ENCODE measurements around the gene MMP17.

The MMP17 gene

DNA sequence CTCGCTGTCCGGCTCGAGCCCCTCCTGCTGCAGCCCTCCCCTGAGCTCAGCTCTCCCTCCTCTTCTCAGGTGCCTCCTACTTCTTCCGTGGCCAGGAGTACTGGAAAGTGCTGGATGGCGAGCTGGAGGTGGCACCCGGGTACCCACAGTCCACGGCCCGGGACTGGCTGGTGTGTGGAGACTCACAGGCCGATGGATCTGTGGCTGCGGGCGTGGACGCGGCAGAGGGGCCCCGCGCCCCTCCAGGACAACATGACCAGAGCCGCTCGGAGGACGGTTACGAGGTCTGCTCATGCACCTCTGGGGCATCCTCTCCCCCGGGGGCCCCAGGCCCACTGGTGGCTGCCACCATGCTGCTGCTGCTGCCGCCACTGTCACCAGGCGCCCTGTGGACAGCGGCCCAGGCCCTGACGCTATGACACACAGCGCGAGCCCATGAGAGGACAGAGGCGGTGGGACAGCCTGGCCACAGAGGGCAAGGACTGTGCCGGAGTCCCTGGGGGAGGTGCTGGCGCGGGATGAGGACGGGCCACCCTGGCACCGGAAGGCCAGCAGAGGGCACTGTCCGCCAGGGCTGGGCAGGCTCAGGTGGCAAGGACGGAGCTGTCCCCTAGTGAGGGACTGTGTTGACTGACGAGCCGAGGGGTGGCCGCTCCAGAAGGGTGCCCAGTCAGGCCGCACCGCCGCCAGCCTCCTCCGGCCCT, 22.8 kb downstream of the MMP17 start:
- no peak for FAIRE-seq

DNA sequence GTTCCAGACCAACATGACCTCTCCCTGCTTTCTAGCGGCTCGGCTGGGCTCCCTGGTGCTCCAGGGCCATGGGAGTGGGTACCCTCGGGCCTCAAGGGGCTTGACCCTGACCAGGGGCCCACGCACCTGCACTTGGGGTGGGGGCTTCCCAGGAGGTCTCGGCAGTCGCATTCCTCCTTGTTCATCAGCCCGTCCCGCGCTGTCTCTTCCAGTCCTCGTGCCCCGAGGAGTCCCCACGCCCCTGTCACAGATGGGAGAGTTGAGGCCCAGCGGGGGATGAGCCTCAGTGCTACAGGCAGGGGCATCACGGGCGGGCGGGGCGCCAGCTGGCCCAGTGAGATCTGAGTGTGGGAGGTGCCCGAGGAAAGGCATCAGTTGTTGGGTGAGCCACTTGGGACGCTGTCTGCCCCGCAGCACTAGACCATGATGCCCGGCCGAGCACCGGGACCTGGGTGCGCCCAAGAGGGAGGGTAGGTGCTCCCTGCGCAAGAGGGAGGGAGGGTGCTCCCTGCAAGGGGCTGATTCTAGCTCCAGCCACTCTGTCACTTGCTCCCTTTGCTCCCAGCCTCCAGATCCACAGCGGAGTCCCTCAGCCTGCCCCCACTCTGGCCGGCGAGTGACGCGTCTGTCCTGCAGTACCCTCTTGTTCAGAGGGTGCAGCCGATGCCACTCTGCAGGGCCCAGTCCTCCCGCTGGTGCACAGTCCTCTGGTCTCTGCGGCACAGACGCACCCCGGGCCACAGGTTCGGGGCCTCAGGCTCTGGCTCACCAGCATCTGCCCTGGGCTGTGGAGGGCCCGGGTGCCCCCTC, 23.8 kb downstream of the MMP17 start:
- FAIRE-seq: no peak

DNA sequence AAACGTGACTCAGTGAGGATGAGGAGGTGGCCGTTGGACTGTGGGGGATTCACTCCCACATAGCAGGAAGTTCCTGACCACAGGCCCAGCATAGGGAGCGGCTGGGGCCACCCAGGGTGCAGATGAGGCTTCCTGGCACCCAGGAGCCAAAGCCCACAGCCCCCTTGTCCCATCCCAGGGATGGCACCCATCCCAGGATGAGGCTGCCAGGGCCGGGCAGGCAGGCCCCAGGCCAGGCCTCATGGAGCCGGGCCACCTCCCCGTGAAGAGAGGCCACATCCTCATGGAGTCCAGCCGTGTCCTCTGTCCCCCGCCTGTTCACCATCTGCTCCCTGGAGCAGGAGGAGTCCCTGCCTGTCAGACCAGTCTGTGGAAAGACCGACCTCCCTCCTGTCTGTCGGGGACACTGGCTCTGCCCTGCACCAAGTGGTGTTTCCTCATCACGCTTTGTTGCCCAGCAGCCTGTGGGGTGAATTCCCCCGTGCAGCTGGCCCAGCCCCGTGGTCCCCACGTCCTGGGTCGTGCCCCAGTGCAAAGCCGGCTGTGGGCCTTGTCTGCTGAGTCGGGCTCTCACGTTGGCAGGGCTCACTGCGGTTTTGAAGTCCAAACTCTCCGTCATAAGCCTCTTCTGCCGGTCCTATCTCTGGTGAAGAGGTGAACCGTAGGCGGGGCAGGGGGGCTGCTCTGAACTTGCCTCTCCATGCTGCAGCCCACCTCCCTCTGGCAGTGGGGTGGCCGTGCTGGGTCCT, 24.5 kb downstream of the MMP17 start:
- no peak for FAIRE-seq

DNA sequence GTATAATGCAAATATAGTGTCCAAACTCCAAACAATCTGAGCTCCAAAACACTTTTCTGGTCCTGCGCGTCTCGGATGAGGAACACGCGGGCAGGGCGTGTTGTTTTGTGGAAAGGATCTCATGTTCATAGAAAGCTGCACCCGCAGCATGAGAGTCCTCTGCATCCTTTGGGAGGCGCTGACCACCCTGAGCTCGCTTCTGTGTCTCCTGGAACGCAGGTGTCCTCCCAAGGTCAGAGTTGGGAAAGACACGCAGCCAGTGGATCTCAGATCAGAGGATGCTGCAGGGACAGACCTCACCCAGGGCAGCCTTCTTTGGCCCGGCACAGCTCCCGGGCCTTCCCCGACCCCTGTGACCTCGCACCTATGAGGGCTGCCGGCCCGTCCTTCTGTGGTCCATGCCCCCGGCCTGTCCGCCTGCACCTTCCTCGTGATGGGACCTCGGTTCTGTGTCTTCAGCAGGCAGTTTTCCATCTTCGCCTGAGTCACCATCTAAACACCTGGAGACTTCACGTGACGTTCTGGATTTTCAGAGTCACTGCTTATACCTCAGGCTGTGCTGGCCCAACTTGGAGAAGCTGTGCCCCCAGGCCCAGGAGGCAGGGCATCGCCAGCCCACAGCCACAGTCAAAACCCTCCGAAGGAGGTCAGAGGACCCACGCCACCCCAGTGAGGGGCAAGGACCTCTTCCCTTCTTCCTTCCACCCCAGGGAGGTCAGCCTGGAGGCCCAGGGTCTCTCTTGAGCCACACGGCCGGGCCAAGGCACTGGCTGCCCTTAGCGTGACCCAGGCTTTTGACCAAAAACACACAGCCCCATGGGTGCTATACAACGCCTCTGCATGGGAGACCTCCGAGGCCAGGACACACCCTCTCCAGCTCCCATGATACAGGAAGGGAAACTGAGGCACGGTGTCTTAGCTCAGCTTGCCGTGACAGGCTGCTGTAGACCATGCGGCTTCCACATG, 25.9 kb downstream of the MMP17 start:
- no peak for FAIRE-seq

DNA sequence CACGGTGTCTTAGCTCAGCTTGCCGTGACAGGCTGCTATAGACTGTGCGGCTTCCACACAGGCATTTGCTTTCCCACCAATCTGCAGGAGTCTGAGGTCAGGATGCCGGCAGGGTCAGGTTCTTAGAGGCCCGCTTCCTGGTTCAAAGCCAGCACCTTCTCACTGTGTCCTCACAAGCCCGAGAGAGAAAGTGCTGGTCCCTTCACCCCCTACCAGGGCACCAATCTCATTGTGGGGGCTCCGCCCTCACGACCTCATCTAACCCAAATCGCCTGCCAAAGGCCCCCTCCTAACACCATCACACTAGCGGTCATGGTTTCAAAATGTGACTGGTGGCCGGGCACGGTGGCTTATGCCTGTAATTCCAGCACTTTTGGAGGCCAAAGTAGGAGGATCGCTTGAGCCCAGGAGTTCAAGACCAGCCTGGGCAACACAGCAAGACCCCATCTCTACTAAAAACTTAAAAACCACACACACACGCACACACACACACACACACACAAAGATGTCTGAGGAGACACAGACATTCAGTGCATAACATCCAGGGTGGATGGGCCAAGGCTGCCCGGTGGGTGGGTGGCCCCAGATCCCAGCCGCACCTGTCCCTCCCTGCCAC, 26.8 kb downstream of the MMP17 start:
- no peak for FAIRE-seq

DNA sequence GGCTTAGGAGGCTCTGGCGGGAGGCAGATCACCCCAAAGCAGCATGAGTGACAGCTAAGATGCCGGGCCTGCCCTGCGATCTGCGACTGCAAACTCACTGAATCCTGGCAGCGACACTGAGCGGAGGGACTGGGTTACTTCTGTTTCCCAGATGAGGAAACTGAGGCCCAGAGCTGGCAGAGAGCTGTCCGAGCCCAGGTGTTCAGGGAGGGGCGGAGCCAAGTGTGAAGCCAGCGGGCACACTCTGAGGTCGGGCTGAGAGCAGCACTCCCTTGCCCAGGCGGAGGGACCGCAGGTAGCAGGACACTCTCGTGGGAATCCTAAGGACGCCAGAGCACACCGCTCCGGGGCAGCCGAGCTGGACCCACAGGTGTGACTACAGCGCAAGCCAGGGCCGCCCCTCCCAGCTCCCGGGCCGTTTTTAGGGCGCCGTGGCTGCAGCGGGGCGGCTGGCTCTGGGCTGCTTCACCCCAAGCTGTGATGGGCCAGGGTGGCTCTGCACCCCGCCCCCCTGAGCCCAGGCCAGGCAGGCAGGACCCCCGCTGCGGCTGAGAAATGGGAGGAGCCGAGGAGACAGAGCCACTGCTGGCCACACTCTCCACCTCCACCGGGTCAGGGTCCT, 27.4 kb downstream of the MMP17 start:
- FAIRE-seq: no peak

DNA sequence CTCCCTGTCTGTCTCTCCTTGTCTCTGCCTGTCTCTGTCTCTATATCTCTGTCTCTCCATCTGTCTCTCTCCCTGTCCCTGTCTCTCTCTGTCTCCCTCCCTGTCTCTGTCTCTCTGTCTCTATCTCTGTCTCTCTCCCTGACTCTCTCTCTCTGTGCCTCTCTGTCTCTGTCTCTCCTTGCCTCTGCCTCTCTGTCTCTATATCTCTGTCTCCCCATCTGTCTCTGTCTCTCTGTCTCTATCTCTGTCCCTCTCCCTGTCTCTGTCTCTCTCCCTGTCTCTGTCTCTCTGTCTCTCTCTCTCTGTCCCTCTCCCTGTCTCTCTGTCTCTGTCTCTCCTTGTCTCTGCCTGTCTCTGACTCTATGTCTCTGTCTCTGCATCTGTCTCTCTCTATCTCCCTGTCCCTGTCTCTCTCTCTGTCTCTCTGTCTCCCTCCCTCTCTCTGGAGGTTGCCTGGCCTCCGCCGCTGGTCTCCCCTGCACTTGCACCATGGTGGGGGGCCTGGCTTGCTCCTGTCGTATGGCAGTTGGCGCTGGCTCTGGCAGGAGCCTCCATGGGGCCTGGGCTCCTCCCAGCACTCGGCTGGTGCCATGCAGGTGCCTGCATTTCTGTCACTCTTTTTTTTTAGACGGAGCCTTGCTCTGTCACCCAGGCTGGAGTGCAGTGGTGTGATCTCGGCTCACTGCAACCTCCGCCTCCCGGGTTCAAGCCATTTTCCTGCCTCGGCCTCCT, 28.3 kb downstream of the MMP17 start:
- no peak for FAIRE-seq

DNA sequence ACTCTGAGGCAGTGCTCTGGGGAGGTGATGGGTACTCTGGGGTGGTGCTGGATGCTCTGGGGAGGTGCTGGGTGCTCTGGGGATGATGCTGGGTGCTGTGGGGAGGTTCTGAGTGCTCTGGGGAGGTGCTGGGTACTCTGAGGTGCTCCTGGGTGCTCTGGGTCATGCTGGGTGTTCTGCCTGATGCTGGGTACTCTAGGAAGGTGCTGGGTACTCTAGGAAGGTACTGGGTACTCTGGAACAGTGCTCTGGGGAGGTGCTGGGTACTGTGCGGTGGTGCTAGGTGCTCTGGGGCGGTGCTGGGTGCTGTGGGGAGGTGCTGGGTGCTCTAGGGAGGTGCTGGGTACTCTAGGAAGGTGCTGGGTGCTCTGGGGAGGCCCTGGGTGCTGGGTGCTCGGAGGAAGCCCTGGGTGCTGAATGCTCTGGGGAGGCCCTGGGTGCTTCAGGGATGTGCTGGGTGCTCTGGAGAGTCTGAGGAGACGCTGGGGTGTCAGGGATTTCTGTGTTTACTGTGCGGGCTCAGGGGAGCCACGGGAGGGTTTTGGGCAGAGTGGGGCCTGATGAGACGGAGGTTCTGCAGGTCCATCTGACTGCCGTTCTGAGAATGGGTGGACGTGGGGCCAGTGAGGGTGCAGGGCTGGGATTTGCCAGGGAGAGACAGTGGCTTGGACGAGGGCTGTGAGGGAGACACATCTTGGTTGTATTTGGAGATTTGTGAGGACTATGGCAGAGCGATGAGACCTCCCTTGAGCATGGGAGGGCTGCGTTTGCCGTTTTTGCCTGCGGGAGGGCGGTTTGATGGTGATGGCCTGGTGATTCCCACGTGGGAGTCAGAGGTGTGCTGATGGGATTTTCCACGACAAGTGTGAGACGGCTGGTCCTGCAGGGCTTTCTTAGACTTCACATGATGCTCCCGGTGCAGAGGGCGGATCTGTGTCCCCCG, 30.0 kb downstream of the MMP17 start:
- no peak for FAIRE-seq

DNA sequence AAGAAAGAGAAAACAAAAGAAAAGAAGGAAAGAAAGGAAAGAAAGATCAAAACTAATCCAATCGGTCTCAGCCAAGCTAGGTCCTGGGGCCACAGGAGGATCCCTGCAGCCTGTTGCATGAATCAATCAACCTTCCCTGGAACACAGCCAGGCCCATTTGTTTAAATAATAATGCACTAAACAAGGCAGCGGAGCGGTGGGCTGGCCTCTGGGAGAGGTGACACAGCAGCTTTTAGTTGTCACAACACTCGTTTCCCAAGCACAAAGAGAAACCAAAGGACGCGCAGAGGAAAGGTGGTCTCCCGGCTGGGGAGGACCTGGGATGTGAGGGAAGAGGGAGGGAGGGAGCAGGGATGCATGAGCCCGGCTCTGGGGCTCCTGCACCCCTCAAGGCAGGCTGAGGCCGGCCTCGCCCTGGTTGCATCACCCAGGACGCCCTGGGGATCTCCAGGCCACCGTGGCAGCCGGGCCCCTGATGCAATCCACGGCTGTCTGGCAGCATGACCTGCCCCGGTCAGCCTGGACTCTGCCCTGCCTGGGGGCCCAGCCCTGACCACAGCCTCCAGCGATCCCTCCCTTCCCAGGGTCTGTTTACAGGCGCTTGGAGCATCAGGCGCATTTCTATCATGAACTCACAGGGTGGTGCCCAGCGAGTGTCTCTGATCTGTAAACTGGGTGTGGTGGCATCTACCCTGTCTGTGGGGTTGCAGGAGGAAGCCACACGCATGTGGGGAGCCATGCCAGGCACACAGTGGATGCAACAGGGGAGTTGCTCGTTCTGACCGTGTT, 32.5 kb downstream of the MMP17 start:
- FAIRE-seq: no peak

DNA sequence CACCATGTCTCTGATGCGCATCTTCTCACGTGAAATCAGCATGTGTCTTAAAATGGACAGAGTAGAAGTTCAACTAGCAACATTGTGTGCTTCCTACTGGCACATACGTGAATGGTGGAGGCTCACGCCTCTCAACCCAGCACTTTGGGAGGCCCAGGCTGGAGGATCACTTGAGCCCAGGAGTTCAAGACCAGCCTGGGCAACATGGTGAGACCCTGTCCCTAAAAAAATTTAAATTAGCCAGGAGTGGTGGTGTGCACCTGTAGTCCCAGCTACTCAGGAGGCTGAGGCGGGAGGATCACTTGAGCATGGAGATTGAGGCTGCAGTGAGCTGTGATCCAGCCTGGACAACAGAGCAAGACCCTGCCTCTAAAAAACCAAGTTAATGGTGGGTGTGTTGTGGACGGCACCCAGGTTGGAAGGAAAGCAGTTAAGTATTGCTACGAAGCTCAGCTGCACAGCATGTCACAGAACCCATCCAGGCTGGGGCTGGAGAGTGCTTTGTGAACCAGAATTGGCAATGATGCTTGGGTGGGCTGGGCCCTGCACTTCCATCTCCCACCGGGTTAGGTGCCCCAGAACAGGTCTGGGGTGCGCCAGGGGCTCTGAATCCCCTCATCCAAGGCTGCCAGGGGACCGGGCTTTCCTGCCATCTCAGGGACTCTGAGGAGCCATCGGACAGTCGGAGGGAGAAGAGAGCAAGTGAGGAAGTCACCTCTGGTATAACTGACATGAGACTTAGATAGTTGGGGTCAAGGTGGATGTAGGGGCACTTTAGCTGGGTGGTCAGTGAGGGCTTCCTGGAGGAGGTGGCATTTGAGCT, 33.3 kb downstream of the MMP17 start:
- no peak for FAIRE-seq

DNA sequence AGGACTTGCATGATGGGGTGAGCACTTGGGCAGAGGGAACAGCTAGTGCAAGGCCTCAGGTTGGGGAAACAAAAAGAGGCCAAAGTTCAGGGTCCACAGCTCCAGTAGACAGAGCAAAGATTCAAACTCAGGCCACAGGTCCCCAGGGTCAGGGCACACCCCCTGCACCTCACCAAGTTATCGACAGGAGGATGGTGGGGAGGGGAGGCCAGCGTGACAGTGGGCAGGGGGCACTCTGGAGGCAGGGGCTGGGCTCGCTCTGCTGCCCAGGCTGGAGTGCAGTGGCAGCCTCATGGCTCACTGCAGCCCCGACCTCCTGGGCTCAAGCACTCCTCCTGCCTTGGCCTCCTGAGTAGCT, 33.9 kb downstream of the MMP17 start:
- no peak for FAIRE-seq

DNA sequence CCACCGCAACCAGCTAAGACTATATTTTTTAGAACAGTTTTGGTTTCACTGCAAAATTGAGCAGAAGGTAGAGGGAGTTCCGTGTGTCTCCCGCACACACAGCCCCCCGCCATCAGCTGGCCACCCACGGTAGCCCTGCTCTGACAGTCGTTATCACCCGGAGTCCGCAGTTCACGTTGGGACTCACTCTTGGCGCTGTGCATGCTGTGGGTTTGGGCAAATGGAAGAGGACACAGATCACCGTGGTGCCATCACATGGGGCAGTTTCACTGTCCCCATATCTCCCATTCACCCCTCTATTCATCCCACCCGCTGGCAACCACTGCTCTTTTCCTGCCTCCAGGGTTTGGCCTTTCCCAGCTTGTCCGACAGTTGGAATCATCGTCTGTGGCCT, 34.4 kb downstream of the MMP17 start:
- FAIRE-seq: no peak

DNA sequence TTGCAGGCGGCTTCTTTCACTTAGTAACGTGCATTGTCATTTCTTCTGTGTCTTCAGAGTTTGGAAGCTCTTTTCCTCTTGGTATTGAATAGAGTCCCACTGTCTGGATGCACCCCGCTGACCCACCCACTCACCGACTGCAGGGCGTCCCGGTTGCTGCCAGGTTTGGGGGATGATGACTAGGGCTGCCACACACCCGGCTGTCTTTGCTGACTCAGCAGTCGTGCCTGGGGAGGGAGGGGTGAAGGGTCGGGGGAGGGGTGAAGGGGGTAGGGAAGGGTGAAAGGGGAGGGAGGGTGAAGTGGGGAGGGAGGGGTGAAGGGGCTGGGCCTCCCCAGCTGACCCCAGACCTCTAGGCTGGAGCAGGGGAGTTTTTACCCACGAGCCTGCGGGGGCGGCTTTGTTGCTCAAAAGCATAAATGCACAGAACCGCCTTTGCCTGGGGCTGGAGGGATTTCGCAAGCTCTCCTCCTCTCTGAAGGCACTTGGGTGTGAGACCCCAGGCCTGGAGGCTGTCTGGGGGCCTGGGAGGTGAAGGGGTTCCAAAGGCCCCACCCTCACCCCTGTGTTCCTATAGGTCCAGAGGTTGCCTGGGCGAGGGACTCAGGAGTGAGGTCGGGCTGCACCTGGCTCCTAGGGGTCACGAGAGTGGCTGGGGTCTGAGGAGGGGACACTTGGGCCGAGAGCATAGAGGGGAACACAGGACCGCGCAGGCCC, 35.0 kb downstream of the MMP17 start:
- FAIRE-seq: no peak

DNA sequence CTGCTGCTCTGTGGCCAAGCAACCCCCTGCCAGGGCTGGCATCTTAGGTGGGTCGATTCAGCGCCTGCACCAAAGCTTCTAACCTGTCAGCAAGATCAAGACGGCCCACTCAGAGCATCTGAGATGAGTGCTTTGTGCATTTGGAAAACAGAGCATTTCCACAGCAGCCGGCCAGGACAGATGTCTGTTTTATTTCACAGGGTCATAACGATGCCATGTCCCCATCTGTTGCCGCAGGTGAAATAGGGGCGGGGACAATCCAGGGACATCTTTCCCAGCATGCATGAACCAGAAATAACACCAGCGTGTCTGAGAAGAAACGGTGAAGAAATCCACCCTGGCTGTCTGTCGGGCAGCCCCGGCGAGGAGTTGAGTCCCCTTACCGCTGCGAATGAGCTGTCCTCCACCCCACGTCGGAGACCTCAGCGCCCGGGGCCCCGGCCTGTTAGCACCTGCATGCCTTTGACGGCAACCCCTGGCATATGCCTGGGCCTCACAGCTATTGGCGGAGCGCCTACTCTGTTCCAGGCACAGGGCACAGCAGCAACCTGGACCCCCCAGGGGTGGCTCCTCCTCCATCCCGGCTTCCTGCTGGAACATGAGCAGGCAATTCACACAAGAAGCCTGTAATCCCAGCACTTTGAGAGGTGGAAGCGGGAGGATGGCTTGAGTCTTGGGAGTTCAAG, 35.7 kb downstream of the MMP17 start:
- FAIRE-seq: no peak

DNA sequence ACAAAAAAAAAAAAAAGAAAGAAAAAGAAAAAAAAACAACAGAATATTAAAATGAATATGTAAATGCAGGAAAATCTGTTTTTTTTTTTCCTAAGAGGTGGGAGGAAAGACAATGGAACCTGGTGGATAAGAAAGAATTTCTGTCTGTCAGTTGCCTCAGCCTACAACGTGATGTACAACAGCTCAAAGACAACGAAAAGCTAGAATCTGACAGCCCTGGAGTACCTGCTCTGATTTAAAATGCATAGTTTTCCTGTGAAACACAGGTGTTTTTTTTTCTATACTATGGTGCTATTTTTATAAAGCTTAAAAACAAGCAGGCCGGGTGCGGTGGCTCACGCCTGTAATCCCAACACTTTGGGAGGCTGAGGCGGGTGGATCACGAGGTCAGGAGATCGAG, 36.3 kb downstream of the MMP17 start:
- no peak for FAIRE-seq

DNA sequence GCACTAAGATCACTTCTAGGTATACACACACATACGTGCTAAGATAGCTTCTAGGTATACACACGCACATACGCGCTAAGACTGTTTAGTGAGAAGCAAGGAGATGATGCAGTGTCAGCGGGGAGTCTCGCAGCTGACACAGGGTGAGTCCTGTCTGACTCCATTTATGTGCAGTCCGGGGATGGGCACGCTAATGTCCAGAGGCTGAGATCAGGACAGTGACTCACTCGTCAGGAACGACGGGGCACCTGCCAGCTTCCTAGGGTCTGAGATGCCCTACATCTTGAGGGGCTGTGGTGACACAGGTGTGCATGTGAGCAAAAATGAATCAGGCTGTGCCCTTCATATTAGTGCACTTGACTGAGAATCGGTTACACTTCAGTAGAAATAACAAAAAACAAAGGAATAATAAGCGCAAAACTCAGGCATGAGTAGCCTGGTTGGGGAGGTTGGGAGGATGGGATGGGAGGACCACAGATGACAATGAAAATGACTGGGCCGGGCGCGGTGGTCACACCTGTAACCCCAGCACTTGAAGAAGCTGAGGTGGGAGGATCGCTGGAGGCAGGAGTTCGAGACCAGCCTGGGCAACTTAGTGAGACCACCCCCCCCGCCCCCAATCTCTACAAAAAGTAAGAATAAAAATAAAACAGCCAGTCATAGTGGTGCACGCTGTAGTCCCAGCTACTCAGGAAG, 37.1 kb downstream of the MMP17 start:
- no peak for FAIRE-seq
